ENCODE data around the gene HOXA11.

HOXA11 gene

DNA sequence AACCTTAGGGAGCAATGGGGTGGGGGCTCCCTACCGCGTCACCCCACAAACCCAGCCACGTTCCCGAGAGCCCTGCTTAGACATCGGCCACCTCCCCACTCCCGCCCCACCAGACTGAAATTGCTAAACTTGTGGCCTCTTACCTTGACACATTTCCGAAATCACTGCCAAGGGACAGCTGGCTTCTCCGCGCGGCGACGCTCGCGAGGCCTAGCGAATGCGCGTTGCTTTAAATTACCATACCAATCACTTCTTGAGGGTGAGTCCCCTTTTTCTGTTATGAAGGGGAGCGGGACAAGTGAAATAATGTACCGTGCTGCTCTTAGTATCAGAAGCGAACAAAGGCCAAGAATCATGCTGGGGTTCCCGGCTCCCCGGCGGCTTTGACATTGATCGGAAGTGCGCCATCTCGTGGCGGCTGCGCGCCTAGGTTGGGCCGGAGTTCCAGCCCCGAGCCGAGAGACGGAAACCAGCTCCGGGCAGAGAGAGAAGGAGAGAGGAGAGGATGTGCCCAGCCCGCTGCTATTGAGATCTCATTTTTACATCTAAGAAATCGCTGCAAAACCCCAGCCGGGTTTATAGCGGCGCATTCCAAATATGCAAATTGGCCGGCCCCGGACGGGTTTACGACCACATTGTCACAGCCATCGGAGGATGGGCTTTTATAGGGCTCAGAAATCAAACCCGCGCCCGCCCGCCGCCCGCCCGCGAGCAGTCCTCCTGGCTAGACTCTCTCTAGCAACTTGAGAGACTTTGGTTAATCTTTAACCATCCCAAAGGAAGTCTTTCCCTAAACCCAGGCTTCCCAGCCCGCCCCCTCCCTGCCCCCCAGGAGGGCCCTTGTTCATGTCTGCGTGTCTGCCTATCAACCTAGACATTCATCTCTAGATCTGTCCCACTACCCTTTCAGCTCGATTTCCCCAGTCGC is 5.3 kb downstream of the HOXA11 start:
- DNase-seq = peak; percentile 57

GRCh38 chr7:27179030-27179429 is 6.0 kb downstream of the HOXA11 start:
- DNase-seq = no peak

DNA sequence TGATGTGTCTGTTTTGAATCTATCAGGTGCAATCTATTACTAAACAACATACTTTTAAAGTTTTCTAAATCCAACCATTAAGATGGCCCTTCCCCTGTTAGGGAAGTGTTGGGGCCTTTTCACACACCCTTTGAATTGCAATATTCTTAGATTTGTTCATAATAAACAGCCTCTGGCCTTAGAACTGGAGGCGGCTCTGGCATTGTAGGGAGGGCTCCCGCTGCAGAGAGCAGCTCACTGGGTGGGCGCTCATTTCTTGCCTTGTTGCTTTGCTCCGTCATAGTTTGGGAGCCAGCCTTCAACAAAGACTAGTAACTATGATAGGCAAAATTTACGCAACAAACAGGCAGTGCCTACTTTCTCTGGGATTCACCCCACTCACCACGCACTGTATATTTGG is 6.7 kb downstream of the HOXA11 start:
- no peak for DNase-seq

DNA sequence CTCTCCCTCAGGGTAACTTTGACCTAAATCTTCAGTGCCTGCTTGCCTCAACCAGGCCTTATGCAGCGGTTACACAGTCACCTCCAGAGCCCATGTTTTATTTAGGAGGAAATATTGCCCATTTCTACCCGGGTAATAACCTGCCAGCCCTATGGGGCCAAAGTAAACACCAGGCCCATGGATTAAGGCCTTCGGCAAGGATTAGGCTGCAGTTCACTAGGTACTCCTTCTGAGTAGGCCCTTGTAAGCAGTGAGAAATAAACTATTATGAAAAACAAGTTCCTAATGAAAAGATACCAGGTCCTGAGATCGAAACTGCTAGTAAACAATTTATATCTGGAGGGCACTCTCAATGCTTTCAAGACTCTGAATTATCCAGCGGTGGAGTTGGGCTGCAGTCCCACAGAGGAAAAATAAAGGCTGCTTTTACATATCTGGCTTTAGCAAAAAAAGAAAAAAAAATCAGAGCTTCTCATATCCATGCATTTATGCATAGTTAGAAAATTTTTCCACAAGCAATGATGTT is 7.2 kb downstream of the HOXA11 start:
- DNase-seq = no peak

DNA sequence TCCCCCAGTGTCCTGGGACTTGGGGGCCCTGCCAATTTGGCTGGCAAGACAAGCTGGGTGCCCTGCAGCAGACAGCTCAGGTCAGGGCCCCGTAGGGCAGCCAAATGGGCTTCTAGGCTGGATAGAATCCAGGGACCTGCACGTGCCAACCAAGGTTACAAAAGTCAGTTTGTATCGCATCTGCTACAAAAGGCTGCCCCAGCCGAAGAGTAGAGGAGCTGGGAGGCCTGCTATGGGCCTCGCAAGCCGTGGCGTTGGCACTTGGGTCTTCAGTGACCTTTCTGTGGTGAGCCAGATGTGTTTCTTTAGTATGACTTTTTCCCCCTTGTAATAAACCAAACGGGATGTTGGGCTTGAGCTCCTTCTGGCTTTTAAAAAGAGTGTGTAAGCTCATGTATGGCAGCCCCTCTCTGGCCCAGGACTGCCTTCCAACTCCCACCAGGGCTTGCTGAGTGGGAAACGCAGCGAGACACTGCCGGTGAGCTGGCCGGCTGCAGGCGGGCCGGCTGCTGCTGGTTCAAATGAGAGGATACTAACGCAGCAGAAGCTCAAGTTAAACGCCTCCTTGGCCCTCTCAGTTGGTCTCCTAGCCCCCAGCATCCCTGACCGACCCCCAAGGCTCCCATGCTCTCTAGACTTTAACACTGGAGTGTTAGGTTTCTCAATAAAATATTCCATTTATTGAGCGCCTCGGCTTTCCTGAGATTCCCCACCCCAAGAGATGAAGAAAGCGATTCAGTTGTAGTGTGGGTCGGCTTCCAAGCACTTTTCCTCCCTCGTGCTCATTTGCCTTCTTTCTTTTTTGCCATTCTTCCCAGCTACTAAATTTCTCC is 7.9 kb downstream of the HOXA11 start:
- no peak for DNase-seq

DNA sequence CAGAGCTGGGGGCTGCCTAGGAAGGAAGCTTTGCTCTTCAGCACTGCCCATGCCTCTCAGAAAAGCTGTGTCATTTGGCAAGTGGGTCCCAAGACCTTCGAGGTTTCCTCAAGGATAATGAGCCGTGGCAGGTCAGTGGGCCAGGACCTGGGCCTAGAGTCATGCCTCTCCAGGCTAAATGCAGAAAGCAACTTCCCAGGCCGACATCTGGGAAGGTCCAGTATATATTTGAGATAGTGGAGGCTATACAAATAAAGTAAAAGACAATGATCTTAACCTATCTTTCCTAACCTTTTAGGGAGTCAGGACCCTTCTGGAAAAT is 8.5 kb downstream of the HOXA11 start:
- no peak for DNase-seq

GRCh38 chr7:27175626-27176523 is 9.2 kb downstream of the HOXA11 start:
- no peak for DNase-seq

DNA sequence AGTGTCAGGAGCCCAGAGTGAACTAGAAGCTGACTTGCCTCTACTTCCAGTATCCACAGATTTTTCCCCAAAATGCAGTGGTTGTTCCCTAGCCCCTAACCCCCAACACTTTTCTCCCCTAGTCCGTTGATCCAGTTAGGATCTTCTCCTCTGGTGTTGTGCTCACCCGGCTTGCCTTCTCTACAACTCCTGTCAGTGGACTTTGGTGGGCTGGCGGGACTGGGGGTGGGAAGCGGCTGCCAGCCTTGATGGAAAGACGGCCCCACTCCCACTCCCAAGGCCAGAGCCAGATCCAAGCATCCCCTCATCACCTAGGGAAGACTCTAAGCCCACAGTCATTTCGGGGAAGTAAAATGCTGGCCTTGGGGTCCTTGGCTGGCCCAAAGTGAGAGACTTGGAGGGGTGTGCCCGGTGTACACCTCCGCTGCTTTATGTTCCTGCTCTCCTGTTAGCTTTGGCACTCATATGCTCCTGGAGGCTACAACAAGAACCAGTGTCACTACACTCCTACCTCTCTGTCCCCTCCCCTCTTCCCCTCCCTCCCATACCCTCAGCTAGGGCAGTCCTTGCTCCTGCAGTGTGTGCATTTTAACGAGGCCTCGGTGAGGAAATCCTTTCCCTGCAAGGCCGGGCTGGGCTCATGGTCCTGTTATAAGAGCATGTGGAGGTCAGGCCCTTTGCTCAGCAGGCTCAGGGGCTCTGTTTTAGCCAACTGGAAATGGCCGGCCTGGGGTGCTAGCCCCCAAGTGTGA is 10.0 kb downstream of the HOXA11 start:
- no peak for DNase-seq

GRCh38 chr7:27173956-27174873 is 10.8 kb downstream of the HOXA11 start, which contains the start of gene HOXA10:
HOXA10 (minus strand) TSS chr7:27174320; CDS start chr7:27174306, 14 bp downstream.
- no peak for DNase-seq

GRCh38 chr7:27173511-27173955 is 11.5 kb downstream of the HOXA11 start:
- peak; percentile 52 for DNase-seq

DNA sequence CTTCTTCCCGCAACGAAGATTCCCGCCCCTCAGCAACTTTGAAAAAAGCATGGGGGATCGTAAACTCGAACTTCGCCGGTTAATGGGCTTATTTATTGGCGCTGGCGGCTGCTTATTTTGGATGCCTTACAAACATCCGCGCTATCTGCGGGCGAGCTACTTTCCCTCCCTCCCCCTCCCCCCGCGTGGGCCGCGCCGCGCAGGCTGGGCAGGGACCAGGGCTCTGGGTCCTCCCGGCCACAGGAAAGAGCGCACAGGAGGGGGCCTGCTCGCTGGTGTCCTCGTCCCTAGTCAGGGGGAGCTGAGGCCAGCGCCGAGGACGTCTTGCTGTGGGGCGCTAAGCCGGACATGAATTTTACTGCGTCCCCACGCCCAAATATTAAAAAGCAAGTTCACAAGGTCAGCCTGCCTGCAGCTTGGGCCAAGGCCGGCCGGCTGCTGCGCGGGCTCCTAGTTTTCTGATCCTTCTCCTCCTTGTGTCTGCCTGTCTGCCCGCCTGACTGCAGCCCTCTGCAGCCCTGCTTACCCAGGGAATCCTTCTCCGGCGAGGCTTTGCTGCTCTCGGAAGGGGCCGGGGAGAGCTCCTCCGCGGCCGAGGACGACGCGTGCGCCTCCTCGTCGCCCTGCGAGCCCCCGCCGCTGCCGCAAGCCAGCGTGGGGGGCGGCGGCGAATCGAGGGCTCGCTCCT is 12.1 kb downstream of the HOXA11 start:
- DNase-seq = peak; percentile 42

DNA sequence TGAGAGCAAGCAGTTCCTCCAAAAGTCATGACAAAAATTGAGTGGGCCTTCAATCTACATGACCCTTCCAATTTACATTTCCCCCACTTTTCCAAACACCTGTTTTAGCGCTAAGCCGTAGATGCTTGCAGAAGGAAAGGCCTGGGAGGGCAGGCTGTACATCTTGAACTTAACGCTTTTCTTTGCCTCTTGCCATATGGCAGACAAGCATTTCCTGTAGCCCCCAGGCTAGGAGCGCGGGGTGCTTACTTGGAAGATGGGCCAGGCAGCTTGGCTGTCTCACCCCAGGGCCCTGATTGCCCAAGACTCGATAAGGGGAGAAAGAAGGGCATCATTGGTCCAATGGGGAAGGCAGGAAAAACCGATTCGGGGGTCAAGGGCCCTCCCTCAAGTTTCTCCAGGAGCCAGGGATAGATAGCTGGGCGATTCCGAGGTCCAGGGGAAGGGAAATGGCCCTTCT is 12.7 kb downstream of the HOXA11 start:
- DNase-seq = no peak

DNA sequence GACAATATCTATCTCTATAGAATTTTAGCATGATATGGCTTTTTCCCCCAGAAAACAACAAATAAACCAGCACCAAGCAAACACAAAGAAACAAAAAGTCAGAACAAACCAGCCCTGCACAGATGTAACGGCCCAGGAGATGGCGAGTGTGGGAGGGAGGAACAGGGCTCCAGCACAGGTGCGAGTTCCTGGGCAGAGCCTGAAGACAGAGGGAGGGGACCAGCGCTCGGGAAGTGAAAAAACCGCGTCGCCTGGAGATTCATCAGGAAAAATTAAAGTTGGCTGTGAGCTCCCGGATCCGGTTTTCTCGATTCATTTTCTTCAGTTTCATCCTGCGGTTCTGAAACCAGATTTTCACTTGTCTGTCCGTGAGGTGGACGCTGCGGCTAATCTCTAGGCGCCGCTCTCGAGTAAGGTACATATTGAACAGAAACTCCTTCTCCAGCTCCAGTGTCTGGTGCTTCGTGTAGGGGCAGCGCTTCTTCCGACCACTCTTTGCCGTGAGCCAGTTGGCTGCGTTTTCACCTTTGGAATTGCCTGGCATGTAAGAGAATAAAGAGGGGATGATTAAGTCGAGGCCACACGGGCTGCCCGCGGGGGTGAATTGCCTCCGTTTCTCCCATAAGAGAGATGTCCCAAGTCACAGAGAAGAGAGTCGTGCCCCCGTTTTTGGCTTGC is 13.3 kb downstream of the HOXA11 start:
- peak; percentile 68 for DNase-seq

DNA sequence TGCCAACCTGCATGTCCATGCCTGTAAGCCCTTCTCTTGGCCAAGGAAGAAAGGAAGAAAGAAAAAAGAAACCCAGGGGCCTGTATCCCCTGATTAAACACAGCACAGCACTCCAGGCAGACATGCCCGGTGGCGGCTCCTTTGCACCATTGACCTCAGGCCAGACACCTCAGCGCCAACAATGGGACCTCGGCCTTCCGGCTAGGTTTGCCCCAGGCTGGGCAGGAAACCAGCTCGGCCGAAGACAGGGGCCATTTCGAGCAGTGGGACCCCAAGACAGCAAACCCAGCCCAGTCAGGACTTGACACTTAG is 13.8 kb downstream of the HOXA11 start:
- DNase-seq = no peak

DNA sequence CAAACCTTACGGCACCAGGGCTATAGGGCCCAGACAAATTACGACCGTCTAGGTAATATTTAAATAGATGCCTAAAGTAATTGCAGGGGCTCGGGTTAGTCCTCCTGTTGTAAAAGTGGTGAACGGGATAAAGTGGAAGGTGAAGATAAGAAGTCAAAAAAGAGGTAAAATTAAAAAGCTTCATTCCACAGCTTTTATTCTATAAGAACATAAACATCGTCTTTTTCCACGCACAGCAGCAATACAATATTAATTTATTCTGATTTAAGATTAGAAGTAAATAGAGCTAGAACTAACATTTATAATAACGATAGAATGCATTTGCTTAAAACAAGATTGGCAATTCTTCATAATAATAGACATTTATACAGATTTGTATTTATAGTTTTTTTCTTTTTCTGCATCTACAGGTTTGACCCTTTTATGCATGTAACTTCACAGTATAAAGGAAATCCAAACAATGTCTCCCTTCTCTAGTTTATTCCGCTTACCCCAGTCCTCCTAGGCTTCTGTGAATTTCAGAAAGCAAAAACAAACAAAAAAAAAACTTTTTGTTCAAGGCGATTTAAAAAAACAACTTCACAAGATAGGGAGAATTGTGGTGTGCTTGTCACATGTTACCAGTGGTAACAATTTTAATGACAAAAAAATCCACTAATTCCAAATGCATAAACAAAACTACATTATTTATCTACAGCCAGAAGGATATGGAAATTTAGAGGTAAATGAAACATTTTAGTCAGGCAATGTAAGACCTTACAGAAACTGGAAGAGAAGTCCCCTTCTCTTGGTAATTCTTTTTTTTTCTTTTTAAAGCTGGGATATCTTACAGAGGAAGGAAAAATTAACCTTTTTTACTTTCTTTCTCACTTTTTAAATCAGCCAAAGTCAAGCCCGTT is 14.4 kb downstream of the HOXA11 start:
- DNase-seq = no peak

- DNase-seq = peak; percentile 47
These were observed 15.2 kb downstream of the HOXA11 start for GRCh38 chr7:27169658-27170425.

DNA sequence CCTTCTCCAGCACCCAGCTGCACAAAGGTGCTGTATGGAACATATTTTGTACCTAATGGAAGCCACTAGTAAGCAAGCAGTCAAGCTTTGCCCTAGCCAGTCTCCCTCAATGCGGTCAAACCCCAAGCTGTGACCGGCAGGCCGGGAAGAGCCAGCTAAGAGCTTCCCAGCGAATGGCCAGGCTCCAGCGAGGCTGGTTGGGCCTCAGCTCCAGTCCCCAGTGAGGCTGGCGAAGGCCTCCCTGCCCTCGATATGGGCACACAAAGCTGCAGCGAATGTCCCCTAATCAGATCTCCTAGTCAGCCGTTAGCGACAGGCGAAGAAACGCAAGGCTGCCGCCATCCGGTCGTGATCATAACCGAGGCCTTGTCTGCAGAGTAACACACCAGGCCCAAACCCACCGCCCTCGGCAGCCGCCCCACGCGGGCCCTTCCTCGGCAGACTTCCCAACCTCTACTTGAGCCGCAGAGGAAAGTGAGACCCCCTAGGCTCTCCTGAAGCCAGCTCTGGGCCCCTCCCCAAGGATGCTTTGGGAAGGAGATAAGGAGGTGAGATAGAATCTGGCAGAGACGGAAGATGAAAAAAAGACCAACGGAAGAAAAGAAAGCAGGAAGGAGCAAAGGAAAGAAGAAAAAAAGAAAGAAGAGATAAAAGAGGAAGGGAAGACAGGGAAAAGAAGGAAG is 16.6 kb downstream of the HOXA11 start:
- DNase-seq = peak; percentile 33

Data from DMS153 (cell line).